HEK293 (cell line): Measurements from ENCODE around the gene OLFM2.
A peak's percentile ranks its signal among the peaks of the same experiment; 100 is the strongest.

Source experiments
- CTCF ChIA-PET: fragments of 350-600 bp; formaldehyde crosslinking; extraction: SDS; loops from one replicate; lab custom pipeline; 2021; ENCODE audit warnings: antibody characterized with exemption; lab: Yijun Ruan, JAX
- POLR2A ChIA-PET: fragments of 300-600 bp; formaldehyde crosslinking; extraction: SDS; loops from one replicate; lab custom pipeline; 2020; ENCODE audit warnings: antibody characterized with exemption, inconsistent platforms; lab: Yijun Ruan, JAX
- H3K27ac ChIP-seq: fragments of 200-500 bp; sonication (Bioruptor generic); 2 replicates; pipeline ENCODE4 v1.5.1; 2014; ENCODE audit warnings: low read depth, low read length, control low read depth, inconsistent platforms; ENCODE audit errors: extremely low read depth
- H3K36me3 ChIP-seq, 2 experiments: fragments of 200-500 bp in 1 of 2; sonication (Bioruptor generic) in 1 of 2; 1 replicate in 1 of 2; 2 replicates in 1 of 2; pipeline ENCODE4 v1.5.1; 2014 to 2017; ENCODE audit warnings: inconsistent platforms in 2 of 2, low read length in 2 of 2; ENCODE audit not compliant: control insufficient read depth in 2 of 2, insufficient read depth in 1 of 2
- H3K4me1 ChIP-seq: fragments of 200-500 bp; sonication (Bioruptor generic); 2 replicates; pipeline ENCODE4 v1.5.1; 2014; ENCODE audit warnings: mild to moderate bottlenecking, low read length, inconsistent platforms; ENCODE audit not compliant: control insufficient read depth, insufficient read depth
- H3K4me3 ChIP-seq: 2 replicates; pipeline ENCODE4 v1.5.1; 2011; ENCODE audit warnings: low read depth, mild to moderate bottlenecking, control low read depth, low read length, moderate library complexity
- H3K9me3 ChIP-seq: fragments of 200-500 bp; sonication (Bioruptor generic); 2 replicates; pipeline ENCODE4 v1.5.1; 2014; ENCODE audit warnings: low read depth, low read length, inconsistent platforms; ENCODE audit not compliant: control insufficient read depth, insufficient read depth
- HIC1 ChIP-seq: fragments of 450-650 bp; formaldehyde crosslinking; IDR thresholded peaks from 2 replicates; pipeline ENCODE4 v1.5.1; 2016; ENCODE audit warnings: missing biosample characterization, missing genetic modification characterization
- KLF10 ChIP-seq: fragments of 450-650 bp; IDR thresholded peaks from 2 replicates; pipeline ENCODE4 v1.5.1; 2018; ENCODE audit warnings: missing biosample characterization, mild to moderate bottlenecking, missing genetic modification characterization
- MYNN ChIP-seq: fragments of 450-650 bp; formaldehyde crosslinking; IDR thresholded peaks from 2 replicates; pipeline ENCODE4 v1.5.1; 2016; ENCODE audit warnings: missing biosample characterization, missing genetic modification characterization, borderline replicate concordance
- OSR2 ChIP-seq: fragments of 450-650 bp; formaldehyde crosslinking; IDR thresholded peaks from 2 replicates; pipeline ENCODE4 v1.5.1; 2016; ENCODE audit warnings: missing biosample characterization, missing genetic modification characterization
- OVOL3 ChIP-seq: fragments of 450-650 bp; formaldehyde crosslinking; IDR thresholded peaks from 2 replicates; pipeline ENCODE4 v1.5.1; 2016; ENCODE audit warnings: missing biosample characterization, missing genetic modification characterization
- ZBTB21 ChIP-seq: fragments of 450-650 bp; formaldehyde crosslinking; IDR thresholded peaks from 2 replicates; pipeline ENCODE4 v1.5.1; 2017; ENCODE audit warnings: missing biosample characterization, missing genetic modification characterization
- ZNF174 ChIP-seq: fragments of 450-650 bp; formaldehyde crosslinking; IDR thresholded peaks from 2 replicates; pipeline ENCODE4 v1.5.0; 2017; ENCODE audit warnings: missing biosample characterization, mild to moderate bottlenecking, missing genetic modification characterization
- ZNF19 ChIP-seq: fragments of 450-650 bp; formaldehyde crosslinking; IDR thresholded peaks from 2 replicates; pipeline ENCODE4; 2016; ENCODE audit warnings: missing biosample characterization, missing genetic modification characterization, low read depth
- ZNF211 ChIP-seq: fragments of 450-650 bp; formaldehyde crosslinking; IDR thresholded peaks from 2 replicates; pipeline ENCODE4 v1.5.1; 2016; ENCODE audit warnings: low read depth, missing biosample characterization, missing genetic modification characterization
- ZNF223 ChIP-seq: fragments of 450-650 bp; formaldehyde crosslinking; IDR thresholded peaks from 2 replicates; pipeline ENCODE4 v1.5.1; 2016; ENCODE audit warnings: missing biosample characterization, missing genetic modification characterization
- ZNF239 ChIP-seq: fragments of 450-650 bp; formaldehyde crosslinking; IDR thresholded peaks from 2 replicates; pipeline ENCODE4 v1.5.1; 2016; ENCODE audit warnings: missing biosample characterization, missing genetic modification characterization
- ZNF26 ChIP-seq: fragments of 450-650 bp; formaldehyde crosslinking; IDR thresholded peaks from 2 replicates; pipeline ENCODE4 v1.5.1; 2016; ENCODE audit warnings: missing biosample characterization, missing genetic modification characterization
- ZNF302 ChIP-seq: fragments of 450-650 bp; formaldehyde crosslinking; IDR thresholded peaks from 2 replicates; pipeline ENCODE4 v1.5.1; 2016; ENCODE audit warnings: missing biosample characterization, missing genetic modification characterization, low read depth
- ZNF335 ChIP-seq: fragments of 450-650 bp; formaldehyde crosslinking; conservative IDR thresholded peaks from 2 replicates; pipeline ENCODE4 v1.5.1; 2016; ENCODE audit warnings: missing biosample characterization, missing genetic modification characterization
- ZNF341 ChIP-seq: fragments of 450-650 bp; formaldehyde crosslinking; IDR thresholded peaks from 2 replicates; pipeline ENCODE4; 2016; ENCODE audit warnings: low read depth, missing biosample characterization, missing genetic modification characterization
- ZNF354C ChIP-seq: fragments of 450-650 bp; formaldehyde crosslinking; IDR thresholded peaks from 2 replicates; pipeline ENCODE4 v1.5.1; 2016; ENCODE audit warnings: missing biosample characterization, missing genetic modification characterization, low read depth, borderline replicate concordance
- ZNF394 ChIP-seq: fragments of 450-650 bp; formaldehyde crosslinking; IDR thresholded peaks from 2 replicates; pipeline ENCODE4 v1.5.1; 2016; ENCODE audit warnings: missing biosample characterization, missing genetic modification characterization, mild to moderate bottlenecking, moderate library complexity, borderline replicate concordance
- ZNF473 ChIP-seq: fragments of 450-650 bp; formaldehyde crosslinking; IDR thresholded peaks from 2 replicates; pipeline ENCODE4 v1.5.1; 2017; ENCODE audit warnings: missing biosample characterization, missing genetic modification characterization
- ZNF596 ChIP-seq: fragments of 450-650 bp; IDR thresholded peaks from 2 replicates; pipeline ENCODE4 v1.5.0; 2018; ENCODE audit warnings: missing biosample characterization, mild to moderate bottlenecking, missing genetic modification characterization, moderate library complexity
- ZNF626 ChIP-seq: fragments of 450-650 bp; sonication (Bioruptor Pico); formaldehyde crosslinking; IDR thresholded peaks from 2 replicates; pipeline ENCODE4 v1.5.1; 2018; ENCODE audit warnings: missing biosample characterization, missing genetic modification characterization, inconsistent platforms
- ZNF692 ChIP-seq: fragments of 450-650 bp; formaldehyde crosslinking; IDR thresholded peaks from 2 replicates; pipeline ENCODE4 v1.5.1; 2016; ENCODE audit warnings: missing biosample characterization, missing genetic modification characterization
- ZNF701 ChIP-seq: fragments of 450-650 bp; formaldehyde crosslinking; IDR thresholded peaks from 2 replicates; pipeline ENCODE4 v1.5.1; 2016; ENCODE audit warnings: missing biosample characterization, missing genetic modification characterization
- ZNF785 ChIP-seq: fragments of 450-650 bp; formaldehyde crosslinking; IDR thresholded peaks from 2 replicates; pipeline ENCODE4 v1.5.1; 2016; ENCODE audit warnings: missing biosample characterization, missing genetic modification characterization
- ZNF791 ChIP-seq: fragments of 450-650 bp; formaldehyde crosslinking; IDR thresholded peaks from 2 replicates; pipeline ENCODE4 v1.5.1; 2016; ENCODE audit warnings: missing biosample characterization, missing genetic modification characterization
- TF ChIP-seq, protein P1 (sequence below): fragments of 450-650 bp; formaldehyde crosslinking; IDR thresholded peaks from 2 replicates; pipeline ENCODE4 v1.5.1; 2016; ENCODE audit warnings: missing biosample characterization, missing genetic modification characterization
- TF ChIP-seq, protein P2 (sequence below): fragments of 450-650 bp; formaldehyde crosslinking; IDR thresholded peaks from 2 replicates; pipeline ENCODE4 v1.5.1; 2016; ENCODE audit warnings: missing biosample characterization, missing genetic modification characterization

The OLFM2 gene

DNA sequence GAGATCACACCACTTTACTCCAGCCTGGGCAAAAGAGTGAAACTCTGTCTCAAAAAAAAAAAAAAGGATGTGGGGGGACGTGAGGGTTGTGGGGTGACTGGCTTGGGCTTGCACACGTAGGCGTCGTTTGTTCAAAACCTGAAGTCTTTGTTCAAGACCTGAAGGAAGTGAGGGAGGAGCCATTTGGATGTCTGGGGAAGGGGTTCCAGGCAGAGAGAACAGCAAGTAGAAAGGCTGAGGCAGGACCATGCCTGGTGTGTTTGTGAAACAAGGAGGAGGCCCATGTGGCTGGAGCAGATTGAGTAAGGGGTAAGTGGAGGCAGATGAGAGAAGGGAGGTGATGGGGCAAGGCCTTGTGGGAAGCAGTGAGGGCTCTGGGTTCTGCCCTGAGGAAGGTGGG is 73.4 kb downstream of the OLFM2 start:
- POLR2A ChIA-PET = interaction anchor here (0.9 kb wide), 1 partner anchor 13 kb away, joined by 3 read pairs; no protein-coding TSS in a partner anchor
- no peak overlapping the region for H3K4me3 ChIP-seq
- TF ChIP-seq ZBTB21 = no peak
- no peak for TF ChIP-seq ZNF211 (tag by site-specific recombination)
- TF ChIP-seq HIC1 (tag by site-specific recombination) = no peak
- no peak for TF ChIP-seq ZNF394 (tag by site-specific recombination)
- TF ChIP-seq OVOL3 (tag by site-specific recombination) = no peak
- TF ChIP-seq MYNN (tag by site-specific recombination) = no peak
- no peak for TF ChIP-seq ZNF223
- TF ChIP-seq ZNF791 (tag by site-specific recombination) = no peak
- TF ChIP-seq ZNF692 (tag by site-specific recombination) = no peak
- no peak for TF ChIP-seq ZNF701
- no peak for TF ChIP-seq ZNF341 (tag by site-specific recombination)
- TF ChIP-seq ZNF335 = no peak
- no peak for TF ChIP-seq ZNF596 (tag by site-specific recombination)
- TF ChIP-seq OSR2 (tag by site-specific recombination) = no peak
- TF ChIP-seq ZNF473 (tag by site-specific recombination) = no peak
- TF ChIP-seq ZNF354C (tag by site-specific recombination) = no peak
- TF ChIP-seq, protein P1, sequence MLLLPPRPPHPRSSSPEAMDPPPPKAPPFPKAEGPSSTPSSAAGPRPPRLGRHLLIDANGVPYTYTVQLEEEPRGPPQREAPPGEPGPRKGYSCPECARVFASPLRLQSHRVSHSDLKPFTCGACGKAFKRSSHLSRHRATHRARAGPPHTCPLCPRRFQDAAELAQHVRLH = no peak
- TF ChIP-seq, all 188 proteins: peak for 0
- Histone ChIP-seq H3K9me3 (no peaks in the 10 kb centered on the region), H3K27ac (no peak overlapping the region), H3K36me3 (no peaks in the 10 kb centered on the region), H3K4me1 (no peaks in the 10 kb centered on the region)
- CTCF ChIA-PET = no interaction called here

DNA sequence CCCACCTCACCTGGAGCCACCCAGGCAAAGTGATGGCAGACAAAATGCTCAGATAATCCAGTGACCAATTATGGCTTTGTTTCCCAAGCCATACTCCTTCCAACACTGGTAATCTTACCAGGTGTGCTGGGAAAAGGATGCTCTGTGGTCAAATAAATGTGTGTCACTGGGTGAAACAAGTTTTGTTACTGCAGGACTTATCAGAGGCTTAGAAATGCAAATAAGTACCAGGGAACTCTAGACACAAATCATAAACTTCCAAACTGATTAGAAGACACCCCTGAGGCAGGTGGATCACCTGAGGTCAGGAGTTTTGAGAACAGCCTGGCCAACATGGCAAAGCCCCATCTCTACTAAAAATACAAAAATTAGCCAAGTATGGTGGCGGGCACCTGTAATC is 74.8 kb downstream of the OLFM2 start:
- CTCF ChIA-PET = no interaction called here
- Histone ChIP-seq H3K9me3 (no peaks in the 10 kb centered on the region), H3K27ac (no peak overlapping the region), H3K4me3 (no peak overlapping the region), H3K4me1 (no peaks in the 10 kb centered on the region), H3K36me3 (peaks cover 0 to 4% of the 10 kb centered on the region in 2 experiments; a peak in 1 of 3 replicates)
- POLR2A ChIA-PET = no interaction called here
- TF ChIP-seq ZNF626 (tag by site-specific recombination) (no peak), ZNF239 (tag by site-specific recombination) (peak; percentile 84)

GRCh38 chr19:9860407-9860806 is 75.9 kb downstream of the OLFM2 start:
- ChIA-PET CTCF (interaction anchor here (0.6 to 0.7 kb wide), 2 partner anchors 21 to 72 kb away, joined by 3 read pairs; no protein-coding TSS in a partner anchor), POLR2A (interaction anchor here (0.6 to 0.7 kb wide), 2 partner anchors 21 to 25 kb away, joined by 3 to 4 read pairs; partner anchors contain the start of gene PIN1)
- H3K4me1 ChIP-seq = no peaks in the 10 kb centered on the region
- H3K27ac ChIP-seq = no peak overlapping the region
- H3K9me3 ChIP-seq = no peaks in the 10 kb centered on the region
- peaks cover 0 to 4% of the 10 kb centered on the region in 2 experiments; a peak in 1 of 3 replicates for H3K36me3 ChIP-seq
- no peak overlapping the region for H3K4me3 ChIP-seq
- TF ChIP-seq ZNF26 (tag by site-specific recombination) (no peak), ZNF19 (no peak), ZNF211 (tag by site-specific recombination) (no peak), ZNF302 (tag by site-specific recombination) (no peak), KLF10 (tag by site-specific recombination) (no peak), ZNF785 (no peak), ZNF174 (tag by site-specific recombination) (no peak)
- TF ChIP-seq, protein P2, sequence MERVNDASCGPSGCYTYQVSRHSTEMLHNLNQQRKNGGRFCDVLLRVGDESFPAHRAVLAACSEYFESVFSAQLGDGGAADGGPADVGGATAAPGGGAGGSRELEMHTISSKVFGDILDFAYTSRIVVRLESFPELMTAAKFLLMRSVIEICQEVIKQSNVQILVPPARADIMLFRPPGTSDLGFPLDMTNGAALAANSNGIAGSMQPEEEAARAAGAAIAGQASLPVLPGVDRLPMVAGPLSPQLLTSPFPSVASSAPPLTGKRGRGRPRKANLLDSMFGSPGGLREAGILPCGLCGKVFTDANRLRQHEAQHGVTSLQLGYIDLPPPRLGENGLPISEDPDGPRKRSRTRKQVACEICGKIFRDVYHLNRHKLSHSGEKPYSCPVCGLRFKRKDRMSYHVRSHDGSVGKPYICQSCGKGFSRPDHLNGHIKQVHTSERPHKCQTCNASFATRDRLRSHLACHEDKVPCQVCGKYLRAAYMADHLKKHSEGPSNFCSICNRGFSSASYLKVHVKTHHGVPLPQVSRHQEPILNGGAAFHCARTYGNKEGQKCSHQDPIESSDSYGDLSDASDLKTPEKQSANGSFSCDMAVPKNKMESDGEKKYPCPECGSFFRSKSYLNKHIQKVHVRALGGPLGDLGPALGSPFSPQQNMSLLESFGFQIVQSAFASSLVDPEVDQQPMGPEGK (tag by site-specific recombination) = no peak
